Fibroblast of skin of back (primary cell): ENCODE measurements around the gene SUV39H1.
"Not testable (repeated sequence)": the region's sequence is repeated elsewhere in the genome, so short reads cannot be mapped to it uniquely, and the experiment has no call there.

Experiments
- DNase-seq: peaks from one replicate; pipeline ENCODE4 v3.0.0-alpha.2; 2013

Gene SUV39H1

DNA sequence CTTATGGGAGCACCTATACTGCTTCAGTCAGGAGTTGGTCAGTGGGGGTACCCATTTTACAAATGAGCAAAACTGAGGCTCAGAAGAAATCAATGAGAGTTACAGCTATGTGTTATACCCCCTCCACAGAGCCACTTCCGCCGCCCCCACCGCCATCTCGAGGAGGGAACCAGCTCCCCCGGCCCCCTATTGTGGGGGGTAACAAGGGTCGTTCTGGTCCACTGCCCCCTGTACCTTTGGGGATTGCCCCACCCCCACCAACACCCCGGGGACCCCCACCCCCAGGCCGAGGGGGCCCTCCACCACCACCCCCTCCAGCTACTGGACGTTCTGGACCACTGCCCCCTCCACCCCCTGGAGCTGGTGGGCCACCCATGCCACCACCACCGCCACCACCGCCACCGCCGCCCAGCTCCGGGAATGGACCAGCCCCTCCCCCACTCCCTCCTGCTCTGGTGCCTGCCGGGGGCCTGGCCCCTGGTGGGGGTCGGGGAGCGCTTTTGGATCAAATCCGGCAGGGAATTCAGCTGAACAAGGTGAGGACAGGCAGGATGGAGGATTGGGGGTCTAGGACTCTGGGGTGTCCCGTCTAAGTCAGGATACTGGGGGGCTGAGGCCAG lies 7.9 kb upstream of the SUV39H1 start:
- no peak for DNase-seq

GRCh38 chrX:48689208-48689920 lies 7.2 kb upstream of the SUV39H1 start:
- DNase-seq, result no peak

- DNase-seq, result not testable (repeated sequence)
Observed at GRCh38 chrX:48691746-48692145, 4.8 kb upstream of the SUV39H1 start.

- no peak for DNase-seq
Observed at GRCh38 chrX:48694776-48695533, 1.6 kb upstream of the SUV39H1 start.

GRCh38 chrX:48695534-48695896 lies 1.0 kb upstream of the SUV39H1 start:
- no peak for DNase-seq

DNA sequence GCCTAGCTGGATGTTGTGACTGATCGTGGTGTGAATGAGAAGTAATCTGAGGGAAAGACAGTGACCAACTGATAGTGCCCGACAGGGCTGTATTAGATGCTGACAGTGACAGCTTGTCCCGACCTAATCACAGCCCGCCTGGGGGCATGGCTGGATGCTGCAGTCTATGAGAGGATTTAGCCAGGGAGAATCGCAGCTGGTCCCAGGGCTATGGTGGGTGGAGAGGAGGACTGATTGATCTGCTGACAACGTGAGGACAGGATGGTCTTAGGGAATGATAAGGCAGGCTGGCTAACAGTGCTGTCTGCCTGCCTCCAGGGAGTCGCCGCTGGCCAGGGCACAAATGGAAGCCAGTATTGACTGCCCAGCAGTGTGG lies 621 bp upstream of the SUV39H1 start:
- DNase-seq, result no peak

DNA sequence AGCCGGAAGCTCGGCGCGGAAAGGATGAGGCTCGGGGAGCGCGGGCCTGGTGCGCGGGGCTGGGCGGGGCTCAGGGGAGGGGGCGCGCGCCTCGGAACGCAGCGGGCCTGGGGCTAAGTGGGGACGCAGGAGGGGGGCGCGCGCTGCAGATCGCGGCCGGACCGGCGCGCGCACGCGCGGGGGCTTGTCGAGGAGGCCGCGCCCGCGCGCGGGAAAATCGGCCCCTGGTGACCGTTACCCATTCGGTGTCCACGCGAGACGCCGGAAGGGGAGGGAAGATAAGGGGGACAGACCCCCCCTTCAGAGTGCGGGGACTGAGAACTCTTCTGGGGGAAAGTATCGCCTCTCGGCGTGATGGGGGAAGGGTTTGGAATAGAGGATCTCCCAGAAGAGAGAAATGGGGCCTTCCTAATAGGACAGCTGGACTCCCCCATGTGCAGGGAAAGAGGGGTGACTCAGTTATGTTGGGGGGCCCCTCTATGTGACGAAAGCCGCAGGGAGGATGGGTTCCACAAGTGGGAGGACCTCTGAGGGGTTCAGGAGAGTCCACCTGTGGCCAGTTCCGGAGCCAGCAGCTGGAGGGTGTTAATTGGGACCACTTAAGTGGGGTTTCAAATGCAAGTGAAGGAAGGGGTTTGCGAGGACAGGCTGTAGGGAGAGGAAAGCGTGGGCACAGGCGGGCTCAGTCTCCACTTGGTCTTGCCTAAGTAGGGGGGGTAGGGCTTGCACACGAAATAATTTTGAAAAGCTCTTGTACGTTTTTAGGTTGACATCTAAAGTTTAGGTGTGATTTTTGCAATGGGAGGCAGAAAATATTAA lies 584 bp downstream of the SUV39H1 start:
- DNase-seq, result peak; percentile 59

- no peak for DNase-seq
Observed at GRCh38 chrX:48698306-48698705, 1.8 kb downstream of the SUV39H1 start.

DNA sequence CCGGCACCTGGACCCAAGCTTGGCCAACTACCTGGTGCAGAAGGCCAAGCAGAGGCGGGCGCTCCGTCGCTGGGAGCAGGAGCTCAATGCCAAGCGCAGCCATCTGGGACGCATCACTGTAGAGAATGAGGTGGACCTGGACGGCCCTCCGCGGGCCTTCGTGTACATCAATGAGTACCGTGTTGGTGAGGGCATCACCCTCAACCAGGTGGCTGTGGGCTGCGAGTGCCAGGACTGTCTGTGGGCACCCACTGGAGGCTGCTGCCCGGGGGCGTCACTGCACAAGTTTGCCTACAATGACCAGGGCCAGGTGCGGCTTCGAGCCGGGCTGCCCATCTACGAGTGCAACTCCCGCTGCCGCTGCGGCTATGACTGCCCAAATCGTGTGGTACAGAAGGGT lies 3.7 kb downstream of the SUV39H1 start:
- no peak for DNase-seq

DNA sequence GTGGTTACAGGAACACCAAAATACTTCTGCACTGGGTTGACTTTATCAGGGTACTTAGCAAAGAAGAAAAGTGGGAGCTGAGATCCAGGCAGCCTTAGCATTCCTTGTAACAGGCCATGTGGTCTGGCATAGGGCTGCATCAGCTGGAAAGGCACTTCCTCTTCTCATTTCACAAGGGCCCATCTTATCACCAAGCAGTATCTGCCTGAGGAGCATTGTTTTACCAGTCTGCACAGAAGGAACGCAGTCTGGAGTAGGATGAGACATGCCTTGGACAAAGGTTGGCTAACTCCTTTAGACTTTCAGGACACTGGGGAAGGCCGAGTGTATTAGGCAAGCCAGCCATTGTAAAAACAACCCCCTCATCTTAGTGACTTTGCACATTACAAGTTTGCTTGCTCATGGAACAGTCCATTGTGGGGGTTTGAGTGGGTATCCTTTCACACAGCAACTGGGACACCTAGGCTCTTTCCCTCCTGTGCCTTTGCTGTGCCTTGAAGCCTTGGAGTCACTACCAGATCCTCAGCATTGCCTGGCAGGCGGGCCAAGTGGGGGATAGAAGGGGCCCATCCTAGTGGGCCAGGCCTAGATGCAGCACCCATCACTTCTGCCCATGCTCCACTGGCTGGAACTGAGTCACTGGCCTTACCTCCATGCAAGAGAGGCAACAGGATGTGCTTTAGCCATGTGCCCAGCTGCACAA lies 4.6 kb downstream of the SUV39H1 start:
- DNase-seq, result no peak

DNA sequence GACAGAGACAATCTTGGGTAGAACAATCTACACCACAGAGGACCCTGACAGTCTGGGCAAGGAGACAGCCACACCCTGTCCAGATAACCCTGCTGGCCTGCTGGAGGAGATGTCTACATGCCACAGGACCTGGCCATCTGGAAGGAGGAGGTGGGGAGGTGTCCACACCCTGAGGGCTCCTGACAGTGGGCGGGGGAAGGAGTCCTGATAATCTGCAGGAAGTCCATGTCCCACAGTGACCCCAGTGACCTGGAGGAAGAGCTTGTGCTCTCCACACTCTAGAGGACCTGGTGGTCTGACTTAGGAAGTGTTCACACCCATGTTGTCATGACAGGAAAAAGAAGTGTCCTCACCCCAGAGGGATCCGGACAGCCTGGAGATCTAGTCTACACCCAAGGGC lies 5.5 kb downstream of the SUV39H1 start:
- DNase-seq, result no peak

GRCh38 chrX:48702716-48703115 lies 6.2 kb downstream of the SUV39H1 start:
- no peak for DNase-seq

DNA sequence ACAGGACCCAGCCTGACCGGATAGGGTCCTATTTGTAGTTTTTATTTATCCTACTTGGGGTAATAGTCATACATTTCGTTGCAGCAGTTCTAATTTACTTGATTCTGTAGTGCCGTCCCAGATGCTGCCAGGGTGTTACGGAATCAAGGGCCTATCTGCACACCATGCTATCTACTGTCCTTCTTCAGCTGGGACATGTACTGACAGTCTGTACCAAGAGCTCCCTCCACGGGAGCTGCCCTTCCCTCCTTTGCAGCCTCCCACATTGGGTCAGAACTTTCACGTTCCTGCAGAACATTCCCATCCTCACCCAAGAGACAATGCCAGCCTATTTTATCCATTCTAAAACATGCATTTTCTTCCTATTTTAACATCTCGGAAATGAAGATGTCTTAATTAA lies 6.7 kb downstream of the SUV39H1 start:
- DNase-seq, result no peak

GRCh38 chrX:48703642-48704481 lies 7.3 kb downstream of the SUV39H1 start:
- DNase-seq, result no peak

DNA sequence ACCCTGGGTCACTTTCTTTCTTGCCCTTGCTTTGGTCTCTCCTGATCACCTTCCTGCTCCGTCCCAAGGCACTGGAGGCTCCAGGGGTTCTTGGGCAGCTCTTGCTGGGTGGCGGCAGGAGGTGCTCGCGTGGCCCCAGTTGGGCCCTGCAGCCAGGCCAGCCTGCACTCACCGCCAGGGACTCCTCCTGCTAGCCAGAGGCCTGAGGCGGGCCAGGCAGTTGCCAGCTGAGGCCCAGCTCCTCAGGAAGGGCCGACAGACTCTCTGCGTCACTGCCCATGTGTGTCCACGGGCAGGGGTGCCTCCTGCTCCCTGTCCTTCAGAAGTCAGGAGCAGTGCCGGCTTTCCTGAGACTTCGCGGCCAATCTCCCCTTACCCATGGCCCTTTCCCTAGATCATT lies 9.3 kb downstream of the SUV39H1 start:
- DNase-seq, result no peak

DNA sequence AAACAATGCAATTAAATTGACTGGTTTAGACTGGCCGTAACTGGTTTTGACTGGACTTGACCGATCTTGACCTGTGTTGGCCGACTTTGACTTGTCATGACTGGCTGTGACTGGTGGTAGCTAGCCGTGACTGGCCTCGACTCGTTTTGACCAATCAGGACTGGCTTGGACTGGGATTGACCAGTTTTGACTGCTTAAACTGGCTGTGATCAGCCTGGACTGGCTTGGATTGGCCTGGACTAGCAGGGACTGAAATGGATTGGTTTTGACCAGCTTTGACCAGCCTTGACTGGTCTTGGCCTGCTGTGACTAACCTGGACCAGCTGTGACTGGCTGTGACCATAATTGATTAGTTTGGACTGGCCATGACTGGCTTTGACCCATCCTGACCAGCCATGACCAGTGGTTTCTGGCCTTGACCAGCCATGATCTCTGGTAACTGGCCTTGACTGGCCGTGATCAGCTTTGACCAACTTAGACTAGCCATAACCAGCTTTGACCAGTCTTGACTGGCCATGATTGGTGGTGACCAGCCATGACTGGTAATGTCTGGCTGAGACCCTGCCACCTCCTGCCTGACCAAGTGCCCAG lies 13.1 kb downstream of the SUV39H1 start:
- no peak for DNase-seq

- DNase-seq, result no peak
Observed at GRCh38 chrX:48711162-48711928, 14.8 kb downstream of the SUV39H1 start.

DNA sequence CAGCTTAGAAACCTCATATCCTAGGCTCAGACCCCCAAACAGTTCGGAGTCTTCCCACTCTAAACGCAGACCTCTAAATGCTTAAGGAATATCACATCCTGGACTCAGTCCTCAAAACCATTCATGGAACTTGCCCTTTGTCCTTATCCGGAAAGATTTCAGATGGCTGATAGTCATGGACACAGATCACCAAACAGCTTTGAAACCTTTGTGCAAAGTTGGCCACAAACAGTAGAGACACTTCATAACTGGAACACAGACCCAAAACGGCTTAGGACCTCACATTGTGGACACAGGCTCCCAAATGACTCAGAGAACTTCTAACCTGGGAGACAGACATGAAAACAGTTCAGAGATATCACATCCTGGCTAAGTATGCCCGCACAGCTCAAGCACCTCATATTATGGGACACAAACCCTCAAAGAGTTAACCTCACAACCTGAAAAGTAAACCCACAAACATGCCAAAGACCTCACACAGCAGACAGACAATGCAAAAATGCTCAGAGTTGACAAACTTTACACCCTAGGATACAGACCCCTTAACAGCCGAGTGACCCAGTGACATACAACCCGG lies 15.5 kb downstream of the SUV39H1 start:
- DNase-seq, result no peak

DNA sequence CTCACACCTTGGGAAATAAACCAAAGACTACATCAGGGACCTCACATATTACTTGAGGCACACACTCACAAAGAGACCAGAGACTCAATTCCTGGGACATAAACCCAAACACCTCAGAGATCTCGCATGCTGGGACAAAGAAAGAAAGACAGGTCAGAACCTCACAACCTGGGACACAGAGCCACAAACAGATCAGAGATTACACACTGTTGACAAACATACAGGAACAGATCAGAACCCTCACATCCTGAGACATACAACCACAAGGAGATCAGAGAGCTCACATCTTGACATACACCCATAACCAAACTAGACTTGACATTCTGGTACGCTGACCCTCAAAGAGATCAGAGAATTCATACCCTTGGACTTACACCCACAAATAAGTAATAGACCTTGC lies 17.3 kb downstream of the SUV39H1 start:
- no peak for DNase-seq

DNA sequence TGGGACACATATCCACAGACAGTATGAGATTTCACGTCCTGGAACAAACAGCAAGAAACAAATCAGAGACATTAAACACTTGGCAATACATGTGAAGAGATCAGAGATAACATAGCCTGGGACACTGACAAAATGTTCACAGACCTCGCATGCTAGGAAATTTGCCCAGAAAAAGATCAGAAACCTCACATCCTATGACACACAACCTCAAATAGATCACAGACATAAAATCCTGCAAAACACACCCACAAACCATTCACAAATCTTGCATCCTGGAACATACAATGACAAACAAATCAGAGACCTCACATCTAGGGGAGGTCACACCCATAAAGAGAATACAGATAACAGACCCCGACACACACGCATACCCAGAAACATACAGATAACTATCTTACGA lies 18.0 kb downstream of the SUV39H1 start:
- peak; percentile 2 for DNase-seq
